NCI-H460 (cell line): ENCODE measurements around the gene NCS1. TPM values are rescaled to one million over a fixed set of nuclear protein-coding genes. Genes with fewer than 3 reads are reported as not detected.

ENCODE experiments used
- DNase-seq: peaks from one replicate; pipeline ENCODE4 v3.0.0-alpha.2; 2016; ENCODE audit warnings: low read depth; ENCODE audit errors: extremely low read depth
- total RNA-seq: library from RNA; depleted of rRNA; stranded (reverse); fragments of >200 nt; shearing (Covaris generic); gene quantifications from 2 replicates; pipeline ENCODE4 v1.2.3, GENCODE V29; 2014

NCS1 gene
- total RNA-seq, 1 experiment from 2014 or later: 42.3 TPM

DNA sequence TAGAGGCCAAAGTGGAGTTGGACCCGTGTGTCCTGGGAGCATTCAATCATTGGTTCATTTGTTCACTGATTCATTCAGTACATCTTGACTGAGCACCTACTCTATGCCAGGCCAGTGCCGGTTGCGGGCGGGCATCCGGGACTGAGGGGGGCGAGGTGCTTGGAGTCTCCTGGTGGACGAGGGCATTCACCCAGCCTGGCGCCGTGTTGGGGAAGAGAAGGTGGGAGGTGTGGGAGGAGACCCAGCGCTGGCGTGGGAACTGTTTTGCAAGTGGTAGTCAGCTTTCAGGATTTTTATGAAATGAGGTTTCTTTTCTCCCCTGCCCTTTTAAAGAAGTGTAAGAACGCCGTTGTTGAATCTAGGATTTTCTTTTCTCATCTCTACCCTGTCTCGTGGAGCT lies 37.2 kb downstream of the NCS1 start:
- DNase-seq: no peak

DNA sequence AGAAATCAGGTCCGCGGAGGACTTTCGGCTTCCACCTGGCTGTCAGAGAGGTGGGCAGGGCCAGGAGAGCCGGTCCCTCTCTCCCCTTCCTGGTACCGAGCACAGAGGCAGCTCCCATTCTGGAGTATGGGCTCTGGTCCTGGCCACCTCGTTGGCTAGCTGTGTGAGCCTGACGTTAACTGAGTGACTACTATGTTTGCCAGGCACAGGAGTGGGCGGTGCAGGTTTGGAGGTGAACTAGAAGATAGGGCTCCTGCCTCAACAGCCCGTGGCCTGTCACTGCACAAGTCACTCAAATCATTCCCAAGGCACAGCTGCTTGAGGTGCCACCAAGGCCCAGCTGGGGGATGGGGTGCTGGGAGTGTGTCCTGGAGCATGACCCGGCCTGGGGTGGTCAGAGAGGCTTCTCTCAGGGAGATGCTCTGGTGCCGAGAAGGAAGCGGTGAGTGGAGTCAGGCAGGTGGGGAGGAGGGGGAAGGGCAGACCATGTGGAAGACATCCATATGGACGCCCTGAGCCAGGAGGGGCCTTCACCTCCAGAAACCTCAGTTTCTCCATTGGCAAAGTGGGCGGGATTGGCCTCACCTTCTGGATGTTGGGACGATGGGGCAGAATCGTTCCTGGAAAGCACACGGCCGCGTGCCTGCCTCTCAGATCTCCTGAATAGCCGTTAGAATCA lies 39.5 kb downstream of the NCS1 start:
- no peak for DNase-seq

DNA sequence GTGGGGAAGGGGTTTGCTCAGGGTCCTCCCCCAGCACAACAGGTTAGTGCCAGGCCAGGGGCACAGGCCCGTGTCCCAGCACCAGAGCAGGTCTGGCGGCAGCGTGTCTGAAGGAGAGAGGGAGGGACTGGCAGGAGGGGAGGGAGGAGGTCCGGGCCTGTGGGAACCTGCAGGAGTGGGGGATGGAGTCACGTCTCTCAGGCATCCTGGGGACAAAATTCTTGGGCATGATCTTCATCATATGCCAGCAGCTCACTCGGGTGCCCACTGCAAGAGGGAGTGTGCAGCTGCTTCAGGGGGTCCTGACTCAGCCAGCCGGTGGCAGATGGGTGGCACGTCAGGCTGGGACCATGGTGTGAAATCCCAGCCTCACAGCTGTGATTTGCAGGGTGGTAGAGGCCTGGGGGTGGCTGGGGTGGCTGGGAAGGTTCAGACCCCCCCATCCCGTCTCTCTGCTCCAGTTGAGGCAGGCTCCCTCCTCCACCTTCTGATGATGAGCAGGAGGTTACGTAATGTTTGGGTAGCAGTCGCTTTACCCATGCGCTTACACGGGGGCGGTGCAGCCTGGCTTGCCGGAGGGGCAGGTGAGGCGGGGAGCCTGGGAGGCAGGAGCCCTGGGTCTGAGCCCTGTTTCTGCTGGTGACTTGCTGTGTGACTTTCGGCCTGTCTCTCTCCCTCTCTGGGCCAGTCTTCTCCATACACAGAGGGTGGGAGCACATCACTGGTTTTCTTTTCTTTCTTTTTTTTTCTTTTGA lies 40.5 kb downstream of the NCS1 start:
- no peak for DNase-seq

DNA sequence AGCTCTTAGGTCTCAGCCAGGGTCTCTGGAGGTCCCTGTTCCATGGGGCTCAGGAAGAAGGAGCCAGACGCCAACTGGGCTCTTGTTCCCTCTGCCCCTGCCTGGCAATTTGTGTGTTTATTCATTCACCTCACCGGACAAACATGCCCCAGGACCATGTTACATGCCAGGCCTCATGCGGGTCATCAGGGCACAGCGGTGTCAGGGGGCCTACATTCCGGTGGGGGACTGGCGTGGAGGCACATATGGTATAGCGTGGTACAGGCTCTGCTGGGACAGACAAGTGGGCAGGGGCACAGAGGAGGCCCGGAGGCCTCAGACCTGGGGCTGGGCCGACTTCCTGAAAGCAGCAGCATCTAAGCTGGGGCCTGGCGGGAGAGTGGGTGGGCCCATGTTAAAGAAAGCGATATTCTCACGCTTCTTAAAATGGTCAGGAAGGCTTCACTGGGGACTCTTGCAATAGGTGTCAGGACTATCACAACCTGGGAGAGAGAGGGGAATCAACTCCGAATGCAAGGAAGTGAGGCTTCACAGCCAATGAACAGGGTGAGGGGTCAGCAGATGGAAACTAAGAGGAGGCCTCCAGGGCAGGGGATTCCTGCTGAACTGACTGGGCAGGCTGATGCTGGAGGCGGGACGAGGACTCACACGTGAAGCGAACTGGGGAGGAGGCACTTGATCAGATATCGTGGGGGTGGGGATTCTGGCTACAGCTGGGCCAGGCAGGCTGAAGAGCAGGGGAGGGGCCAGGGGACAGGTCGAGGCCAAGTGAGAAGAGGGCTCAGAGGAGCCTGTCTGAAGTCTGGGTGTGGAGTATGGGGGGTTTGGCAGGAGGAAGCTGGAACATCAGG lies 41.9 kb downstream of the NCS1 start:
- DNase-seq: no peak

DNA sequence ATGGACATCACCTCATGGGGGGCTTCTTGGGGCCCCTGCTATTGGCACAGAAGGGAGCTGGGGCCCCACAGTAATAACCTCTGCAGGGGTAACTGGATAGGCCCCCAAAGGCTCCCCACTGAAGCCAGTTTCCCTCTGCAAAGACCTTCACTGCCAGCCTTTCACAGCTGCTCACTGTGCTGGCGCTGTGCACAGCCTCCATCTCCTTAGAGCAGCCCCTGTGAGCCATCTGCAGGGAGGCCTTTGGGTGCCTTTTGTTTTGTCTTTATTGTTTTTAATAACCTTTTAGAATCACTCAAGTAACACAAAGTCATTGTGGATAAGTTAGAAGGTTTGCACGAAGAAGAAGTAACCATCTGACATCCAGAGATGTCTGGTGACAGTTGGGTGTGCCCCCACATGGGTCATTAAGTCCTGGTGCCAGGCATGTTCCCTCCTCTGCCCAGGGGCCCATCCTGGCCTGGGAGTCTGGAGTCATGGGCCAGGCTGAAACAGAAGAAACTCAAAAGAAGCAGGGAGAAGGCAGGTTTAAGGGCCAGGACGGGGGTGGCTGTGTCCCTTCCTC lies 42.7 kb downstream of the NCS1 start:
- no peak for DNase-seq

DNA sequence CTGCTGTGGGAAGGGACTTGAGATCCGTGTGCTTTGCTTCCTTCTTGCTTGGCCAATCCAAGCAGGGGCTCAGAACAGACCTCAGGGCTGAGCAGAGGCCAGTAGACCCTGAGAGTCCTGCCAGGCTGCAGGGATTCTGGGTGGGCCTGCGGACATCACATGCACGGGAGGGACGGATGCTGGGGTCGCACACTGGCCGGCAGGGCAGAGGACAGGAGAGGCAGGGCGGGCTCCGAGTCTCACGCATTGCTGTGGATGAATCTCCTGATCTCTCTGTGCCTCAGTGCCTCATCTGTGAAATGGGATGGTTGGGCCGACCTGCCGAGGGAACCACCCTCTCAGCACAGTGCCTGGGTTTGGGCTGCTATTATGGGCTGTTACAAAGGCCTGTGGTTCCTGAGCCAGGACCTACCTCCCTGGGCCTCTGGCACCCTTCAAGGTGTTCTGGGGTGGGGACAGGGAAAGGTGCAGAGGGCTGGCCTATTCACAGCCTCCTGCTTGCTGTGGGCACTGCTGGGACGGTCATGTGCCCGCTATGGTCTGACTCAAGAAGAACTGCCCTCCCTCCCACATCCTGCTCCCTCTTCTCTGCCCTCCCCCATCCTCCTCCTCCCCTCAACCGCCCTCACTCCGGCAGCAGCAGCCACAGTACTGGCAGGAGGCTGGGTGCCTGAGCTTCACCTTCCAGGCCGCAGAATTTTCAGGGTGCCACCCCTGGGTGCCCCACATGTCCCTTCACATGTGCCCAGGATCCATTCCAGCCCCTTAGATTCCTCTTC lies 43.3 kb downstream of the NCS1 start:
- DNase-seq: no peak

DNA sequence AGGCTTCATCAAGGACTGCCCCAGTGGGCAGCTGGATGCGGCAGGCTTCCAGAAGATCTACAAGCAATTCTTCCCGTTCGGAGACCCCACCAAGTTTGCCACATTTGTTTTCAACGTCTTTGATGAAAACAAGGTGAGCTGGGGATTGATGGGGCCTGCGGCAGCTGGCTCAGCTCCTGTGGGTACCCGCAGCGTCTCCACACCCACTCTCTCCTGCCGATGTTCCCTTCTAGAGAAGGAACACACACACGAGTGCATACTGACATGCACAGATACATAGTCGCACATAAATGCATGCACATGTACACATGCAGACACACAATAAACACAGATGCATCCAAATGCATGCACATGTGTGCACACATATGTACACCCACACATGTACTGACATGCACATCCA lies 45.6 kb downstream of the NCS1 start:
- DNase-seq: no peak

DNA sequence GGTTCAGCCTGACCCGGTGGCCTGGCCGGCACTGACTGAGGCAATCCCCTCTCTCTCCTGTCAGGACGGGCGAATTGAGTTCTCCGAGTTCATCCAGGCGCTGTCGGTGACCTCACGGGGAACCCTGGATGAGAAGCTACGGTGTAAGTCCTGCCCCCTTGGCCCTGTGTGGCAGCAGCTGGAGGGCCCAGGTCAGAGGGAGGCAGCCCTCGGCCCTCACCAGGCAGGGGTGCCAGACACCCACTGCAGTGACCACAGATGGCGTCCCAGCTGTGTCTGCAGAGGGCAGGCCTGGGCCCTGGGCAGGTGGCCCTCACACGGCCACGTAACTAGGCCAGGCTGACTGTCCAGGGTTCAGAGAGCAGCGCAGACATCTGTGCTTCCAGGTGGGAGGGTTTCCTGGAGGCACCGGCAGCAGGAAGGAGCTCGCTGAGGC lies 47.5 kb downstream of the NCS1 start:
- no peak for DNase-seq

DNA sequence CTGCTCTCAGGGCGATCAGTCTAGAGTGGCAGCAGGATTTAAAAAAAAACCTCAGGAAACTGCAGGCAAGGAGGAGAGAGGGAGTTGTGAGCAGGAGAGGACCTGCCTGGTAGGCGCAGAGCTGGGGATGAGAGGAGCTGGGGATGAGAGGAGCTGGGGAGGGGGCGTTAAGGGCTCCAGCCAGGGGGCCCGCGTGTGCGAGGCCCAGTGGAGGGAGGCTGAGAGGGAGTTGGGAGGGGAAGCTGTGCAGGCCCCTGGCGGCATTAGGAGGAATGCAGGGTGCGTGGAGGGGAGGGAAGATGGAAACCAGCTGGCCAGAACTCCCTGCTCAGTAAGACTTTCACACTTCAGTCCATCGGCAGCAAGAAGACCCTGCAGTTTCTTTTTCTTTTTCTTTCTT lies 48.1 kb downstream of the NCS1 start:
- DNase-seq: no peak

DNA sequence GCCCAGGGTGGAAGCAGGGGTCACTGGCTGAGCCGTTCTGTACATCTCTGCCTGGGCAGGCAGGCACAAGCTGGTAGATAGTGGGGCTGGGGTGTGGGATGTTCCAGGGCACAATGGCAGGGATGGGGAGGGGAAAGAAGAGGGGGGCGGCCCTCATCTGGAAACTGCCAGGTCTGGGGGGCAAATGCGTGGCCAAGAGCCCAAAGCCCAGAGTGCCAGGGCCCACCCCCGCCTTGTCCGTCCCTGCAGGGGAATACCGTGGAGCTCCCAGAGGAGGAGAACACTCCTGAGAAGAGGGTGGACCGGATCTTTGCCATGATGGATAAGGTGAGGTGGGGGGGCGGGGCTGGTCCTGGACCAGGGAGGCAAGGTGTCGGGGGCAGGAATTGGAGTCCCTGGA lies 50.6 kb downstream of the NCS1 start:
- DNase-seq: no peak

DNA sequence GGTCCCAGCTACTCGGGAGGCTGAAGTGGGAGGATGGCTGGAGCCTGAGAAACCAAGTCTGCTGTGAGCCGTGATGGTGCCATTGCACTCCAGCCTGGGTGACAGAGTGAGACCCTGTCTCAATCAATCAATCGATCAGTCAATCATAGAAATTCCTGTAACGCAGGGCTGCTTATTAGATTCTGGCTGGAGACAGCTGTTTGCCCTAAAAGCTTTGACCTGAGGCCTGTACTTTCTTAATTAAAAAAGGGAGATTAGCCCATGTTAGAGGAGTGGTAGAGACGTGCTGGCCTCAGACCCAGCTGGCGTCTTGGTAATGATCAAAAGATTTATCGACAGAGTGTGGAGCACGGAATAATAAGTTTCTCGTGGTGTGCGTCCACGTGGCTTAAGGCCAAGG lies 52.9 kb downstream of the NCS1 start:
- no peak for DNase-seq

DNA sequence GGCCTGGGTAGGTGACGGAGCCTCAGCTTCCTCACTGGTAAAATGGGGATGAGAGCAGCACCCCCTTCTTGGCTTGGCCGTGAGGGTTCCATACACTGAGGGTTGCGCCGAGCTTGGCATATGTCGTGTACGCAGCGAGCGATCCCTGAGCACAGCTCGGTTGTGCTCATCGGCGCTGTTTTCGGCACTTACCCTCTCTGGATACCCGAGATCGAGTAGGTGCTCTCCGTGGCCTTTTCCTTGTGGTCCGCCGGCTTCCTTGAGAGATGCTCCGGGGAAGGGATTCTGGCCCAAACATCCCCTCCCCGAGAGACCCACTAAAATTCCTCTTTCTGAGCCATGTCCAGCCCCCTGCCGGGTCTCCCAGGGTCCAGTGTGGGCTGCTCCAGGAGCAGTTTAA lies 53.4 kb downstream of the NCS1 start:
- no peak for DNase-seq

DNA sequence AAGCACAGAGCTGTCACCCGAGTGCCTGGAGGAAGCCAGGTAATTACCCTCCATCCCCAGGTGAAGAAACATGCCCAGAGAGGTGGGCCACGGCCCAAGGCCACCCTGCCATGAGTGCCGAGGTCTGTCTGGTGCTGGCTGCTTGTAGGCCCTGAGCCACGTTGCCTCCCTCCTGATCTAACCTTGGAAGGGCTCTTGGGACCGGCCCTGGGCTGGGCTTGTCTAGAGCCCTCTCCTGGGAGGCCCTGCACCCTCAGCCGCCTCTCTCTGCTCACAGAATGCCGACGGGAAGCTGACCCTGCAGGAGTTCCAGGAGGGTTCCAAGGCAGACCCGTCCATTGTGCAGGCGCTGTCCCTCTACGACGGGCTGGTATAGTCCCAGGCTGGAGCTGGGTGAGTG lies 53.9 kb downstream of the NCS1 start:
- no peak for DNase-seq

DNA sequence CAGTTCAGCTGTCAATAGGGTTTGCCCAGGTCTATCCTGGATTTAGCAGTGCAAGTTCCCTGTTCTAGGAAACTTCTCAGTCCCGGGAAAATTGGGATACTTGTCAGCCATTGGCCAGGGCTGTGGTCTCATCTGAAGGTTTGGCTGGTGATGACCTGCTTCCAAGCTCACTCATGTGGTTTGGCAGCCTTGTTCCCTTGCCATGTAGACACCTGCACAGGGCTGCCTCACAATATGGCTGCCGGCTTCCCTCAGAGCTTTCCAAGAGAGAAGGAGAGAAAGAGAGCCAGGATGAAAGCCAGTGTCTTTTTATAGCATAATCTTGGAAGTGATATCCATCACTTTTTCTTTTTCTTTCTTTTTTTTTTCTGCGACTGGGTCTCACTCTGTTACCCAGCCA lies 55.6 kb downstream of the NCS1 start:
- no peak for DNase-seq

DNA sequence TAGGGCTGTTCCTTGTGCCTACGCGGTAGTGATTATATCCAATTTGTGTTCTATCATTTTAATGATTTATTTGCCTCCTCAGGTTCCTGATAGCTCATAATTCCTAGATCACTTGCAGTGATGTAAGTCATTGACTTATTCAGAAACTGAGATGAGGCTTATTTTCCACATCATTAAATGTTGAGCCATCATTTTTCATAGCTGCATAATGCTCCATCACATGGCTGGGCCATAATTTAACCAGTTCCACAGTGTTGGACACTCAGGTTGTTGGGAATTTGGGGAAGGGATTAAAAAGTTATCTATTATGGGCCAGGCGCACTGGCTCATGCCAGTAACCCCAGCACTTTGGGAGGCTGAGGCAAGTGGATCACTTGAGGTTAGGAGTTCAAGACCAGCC lies 57.6 kb downstream of the NCS1 start:
- no peak for DNase-seq

DNA sequence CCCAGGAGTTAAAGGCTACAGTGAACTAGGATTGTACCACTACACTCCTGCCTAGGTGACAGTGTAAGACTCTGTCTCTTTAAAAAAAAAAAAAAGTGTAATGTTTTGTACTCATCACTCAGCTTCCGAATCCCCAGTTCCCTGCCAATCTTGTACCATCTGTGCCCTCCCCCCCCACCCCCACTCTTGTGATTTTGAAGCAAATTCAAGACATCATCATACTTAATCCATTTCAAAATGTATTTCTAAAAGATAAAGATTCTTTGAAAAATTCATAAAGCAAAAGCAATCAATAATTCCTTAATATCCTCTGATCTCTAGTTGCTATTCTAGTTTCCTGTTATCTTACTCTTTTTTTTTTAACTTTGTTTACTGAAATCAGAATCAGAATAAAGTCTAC lies 58.4 kb downstream of the NCS1 start:
- no peak for DNase-seq

DNA sequence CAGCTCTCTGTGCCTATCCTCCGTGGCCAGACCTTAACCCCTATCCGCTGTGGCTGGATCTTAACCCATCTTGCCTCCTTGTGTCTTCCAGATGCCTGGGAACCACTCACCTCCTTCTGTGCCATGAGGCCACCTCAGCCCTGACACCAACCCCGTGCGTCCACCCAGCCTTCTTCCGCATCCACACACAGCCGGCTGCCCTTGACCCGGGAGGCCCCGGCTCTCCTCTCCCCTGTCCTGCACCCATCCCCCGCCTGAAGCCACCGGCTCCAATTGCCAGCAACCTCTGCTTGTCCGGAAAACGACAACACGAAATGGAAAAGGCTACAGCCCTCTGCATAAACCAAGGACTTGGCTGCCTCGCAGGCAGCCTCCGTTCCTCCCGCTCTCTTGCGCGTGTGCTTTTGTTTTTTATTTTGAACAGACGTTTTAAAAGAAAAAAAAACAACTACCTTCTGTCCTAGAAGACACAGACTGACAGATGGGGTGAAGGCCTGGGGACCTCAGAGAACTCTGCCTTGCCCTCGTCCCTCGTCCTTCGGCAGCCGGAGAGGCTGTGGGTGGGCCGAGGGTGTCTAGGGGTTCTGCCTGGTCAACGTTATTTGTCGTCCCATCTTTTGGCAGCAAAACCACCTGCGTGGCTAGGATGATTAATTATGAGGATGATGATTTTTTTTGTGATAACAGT lies 60.8 kb downstream of the NCS1 start:
- no peak for DNase-seq

DNA sequence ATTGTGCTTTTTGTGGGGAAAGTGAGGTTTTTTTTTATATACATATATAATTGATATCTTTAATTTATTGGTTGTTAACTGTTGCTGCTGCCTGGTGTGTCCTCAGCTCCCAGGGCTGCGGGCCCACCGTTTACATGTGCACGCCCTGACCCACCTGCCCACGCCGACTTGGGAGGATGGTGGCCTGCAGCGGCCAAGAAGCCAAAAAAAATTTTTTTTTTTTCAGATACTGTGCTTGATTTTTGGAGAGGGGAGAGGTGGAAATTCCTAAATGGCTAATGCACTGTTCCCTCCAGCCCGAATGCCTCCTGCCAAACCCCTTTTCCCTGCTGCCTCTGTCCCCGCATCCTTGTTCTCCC lies 61.4 kb downstream of the NCS1 start:
- DNase-seq: no peak

DNA sequence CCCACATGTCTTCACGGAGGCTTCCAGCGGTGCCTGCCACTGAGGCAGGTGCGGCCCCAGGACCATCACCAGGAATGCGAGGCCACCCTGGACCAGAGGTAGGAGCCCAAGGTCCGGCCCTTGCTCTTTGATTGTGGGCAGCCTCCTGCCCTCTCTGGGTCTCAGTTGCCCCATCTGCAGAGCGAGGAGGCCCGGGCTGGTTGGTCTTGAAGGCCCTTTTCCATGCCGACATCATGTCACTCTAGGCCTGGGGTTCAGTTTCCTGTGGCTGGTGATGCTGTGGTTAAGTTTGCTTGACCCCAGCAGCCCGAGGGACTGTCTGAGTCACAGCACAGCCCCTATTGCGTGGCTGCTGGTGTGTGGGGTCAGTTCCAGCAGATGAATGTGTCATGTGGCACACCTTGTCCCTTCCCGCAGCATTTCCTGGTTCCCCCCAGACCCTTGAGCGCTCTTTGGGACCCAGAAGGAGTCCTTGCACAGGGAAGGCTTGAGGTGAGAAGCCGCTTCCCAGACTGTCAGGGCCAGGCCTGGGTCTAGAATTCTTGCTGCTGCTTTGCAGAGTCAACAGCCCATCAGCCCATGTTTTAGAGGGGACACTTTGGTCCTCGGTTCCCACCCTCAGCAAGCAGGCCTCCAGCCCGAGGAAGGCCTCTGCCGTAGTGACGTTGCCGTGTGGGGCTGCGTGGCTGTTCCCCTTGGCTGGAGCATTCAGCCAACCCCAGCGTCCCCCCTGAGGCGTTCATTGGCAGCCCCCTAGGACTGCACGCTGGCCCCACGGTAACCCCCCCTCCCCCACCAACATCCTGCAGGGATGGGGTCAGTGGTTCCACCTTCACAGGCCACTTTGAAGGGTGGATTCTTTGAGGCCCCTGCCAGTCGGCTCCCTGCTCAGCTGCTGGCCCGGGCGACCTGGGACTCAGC lies 62.4 kb downstream of the NCS1 start:
- DNase-seq: no peak
